Measurements from ENCODE around the gene NDUFS7.
A peak's percentile ranks its signal among the peaks of the same experiment; 100 is the strongest.
"Not testable (repeated sequence)": the region's sequence is repeated elsewhere in the genome, so short reads cannot be mapped to it uniquely, and the experiment has no call there.

NDUFS7 gene

DNA sequence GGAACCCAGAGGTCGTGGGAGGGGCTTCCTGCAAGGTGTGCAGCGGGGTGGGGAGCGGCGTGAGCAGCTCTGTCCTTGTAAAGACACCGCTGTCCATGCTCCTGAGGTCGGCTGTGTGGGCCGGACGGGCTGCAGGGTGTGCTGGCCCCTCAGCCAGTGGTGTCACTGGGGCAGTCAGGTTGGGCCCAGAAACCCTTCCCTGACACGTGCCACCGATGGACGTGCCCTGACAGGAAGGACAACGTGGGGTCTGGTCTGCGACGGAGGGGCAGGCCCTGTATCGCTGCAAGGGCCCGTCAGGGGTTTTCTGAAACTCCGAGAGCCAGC, 50.3 kb downstream of the NDUFS7 start:
- DNase-seq: no peak

DNA sequence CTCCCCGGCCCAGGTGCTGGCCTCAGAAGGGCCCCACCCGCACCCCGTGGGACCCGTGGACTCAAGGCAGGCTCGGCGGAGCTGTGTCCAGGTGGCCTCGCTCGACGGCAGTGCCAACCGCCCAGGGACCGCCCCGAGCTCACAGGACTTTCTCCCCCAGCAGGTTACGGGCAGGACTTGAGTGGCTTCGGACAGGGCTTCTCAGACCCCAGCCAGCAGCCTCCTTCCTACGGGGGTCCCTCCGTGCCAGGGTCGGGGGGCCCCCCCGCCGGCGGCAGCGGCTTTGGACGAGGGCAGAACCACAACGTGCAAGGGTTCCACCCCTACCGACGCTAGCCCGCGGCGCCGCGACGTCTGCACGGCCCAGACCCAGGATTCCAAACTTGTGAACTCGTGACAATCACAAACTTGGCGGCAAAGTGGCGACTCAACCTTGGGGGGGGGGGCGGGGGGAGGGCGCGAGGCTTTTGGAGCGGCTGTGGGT, 50.9 kb downstream of the NDUFS7 start:
- no peak for DNase-seq

DNA sequence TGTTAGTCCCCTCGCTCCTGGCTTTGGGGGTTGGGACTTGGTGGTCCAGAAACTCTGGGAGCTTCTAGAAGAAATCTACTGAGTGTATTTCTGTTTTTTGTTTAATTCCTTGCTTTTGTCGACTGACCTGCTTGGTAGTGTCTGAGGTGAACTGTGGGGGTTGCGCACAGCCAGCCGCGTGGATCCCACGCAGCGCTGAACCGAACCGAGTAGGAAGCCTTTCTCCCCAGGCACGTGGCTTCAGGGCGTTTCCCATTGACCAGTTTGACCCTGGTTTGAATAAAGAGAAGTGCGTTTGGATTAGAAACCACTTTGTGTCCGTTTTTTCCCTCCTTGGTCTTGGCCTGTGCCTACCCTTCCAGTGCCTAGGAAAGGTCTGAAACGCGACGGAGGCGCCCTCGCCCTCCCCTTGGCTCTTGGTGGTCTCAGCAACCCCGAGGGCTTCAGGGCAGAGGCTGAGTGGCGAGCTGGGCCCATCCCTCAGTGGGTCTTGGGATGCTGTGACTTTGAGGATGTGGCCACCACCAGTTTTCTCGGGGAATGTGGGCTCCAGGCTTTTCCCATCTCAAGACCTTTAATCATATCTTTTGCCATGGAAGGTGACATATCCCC, 51.8 kb downstream of the NDUFS7 start:
- no peak for DNase-seq

DNA sequence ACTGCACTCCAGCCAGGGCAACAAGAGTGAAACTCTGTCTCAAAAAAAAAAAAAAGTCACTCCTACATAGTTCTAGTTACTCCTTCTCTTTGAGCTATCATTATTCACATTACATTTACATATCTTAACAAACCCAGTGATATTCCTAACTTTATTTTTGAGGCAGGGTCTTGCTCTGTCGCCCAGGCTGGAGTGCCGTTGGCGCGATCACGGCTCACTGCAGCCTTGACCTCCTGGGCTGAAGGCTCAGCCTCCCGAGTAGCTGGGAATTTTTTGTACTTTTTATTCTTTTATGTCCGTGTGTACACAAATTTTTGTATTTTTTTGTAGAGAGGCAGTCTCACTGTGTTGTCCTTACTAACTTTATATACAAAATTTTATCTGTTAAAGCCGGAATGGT, 53.9 kb downstream of the NDUFS7 start:
- DNase-seq: no peak

DNA sequence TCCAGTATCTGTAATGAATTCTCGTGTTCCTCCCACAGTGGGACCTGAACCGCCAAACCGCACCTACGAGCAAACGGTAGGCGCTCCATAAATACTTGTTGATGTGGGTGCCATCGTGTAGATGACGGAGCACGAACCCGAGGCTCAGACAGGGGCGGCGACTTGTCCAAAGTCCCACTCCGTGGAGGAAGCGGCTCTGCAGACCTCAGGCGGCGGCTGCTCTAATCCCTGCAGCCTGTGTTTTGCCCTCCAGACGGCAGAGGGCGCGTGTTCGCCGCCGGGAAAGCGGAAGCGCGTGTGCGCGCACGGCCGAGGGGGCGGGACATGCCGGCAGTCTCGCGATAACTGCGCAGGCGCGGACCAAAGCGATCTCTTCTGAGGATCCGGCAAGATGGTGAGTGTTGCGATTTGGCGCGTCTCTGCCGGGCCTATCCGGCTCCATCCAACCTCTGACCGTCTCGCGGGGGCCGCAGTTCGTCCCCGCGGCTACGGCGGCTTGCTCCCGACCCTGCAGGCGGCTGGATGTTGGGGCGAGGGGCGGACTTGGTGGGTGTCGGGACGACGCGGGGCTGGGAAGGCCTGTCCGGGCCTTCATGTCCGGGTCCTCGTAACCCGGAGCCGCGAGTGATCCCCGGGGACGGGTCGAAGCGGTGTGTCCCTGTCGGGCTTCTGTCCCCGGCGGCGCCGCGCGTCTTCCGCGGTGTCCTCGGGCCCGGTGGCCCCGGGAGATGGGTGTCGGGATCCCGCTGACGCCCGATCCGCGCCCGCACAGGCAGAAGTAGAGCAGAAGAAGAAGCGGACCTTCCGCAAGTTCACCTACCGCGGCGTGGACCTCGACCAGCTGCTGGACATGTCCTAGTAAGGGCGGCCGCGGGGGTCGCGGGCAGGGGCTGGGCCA, 54.6 kb downstream of the NDUFS7 start, which contains the start of gene RPS15:
TSS of gene RPS15 (plus strand) at position 362 of the 898 bp plus-strand sequence. CDS start at position 392, 30 bp downstream.
- peak; percentile 97 for DNase-seq

DNA sequence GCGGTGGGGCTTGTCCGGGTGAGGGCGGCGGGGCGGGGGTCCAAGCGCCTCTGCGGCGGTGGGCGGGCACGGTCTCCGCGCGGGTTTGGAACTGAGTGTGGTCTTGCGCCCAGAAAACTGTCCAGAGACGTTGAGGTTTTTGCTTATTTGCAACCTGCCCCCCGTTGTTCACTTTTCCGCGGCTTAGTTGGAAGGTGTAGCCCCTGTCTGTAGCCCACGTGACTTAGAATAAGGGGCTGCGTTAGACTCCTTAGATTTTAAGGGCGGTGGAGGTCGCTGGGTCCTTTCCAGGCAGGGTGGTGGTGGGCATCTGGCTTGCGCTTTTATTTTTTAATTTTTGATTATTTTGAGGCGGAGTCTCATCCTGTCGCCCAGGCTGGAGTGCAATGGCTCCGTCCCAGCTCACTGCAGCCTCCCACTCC, 55.2 kb downstream of the NDUFS7 start:
- DNase-seq: no peak

DNA sequence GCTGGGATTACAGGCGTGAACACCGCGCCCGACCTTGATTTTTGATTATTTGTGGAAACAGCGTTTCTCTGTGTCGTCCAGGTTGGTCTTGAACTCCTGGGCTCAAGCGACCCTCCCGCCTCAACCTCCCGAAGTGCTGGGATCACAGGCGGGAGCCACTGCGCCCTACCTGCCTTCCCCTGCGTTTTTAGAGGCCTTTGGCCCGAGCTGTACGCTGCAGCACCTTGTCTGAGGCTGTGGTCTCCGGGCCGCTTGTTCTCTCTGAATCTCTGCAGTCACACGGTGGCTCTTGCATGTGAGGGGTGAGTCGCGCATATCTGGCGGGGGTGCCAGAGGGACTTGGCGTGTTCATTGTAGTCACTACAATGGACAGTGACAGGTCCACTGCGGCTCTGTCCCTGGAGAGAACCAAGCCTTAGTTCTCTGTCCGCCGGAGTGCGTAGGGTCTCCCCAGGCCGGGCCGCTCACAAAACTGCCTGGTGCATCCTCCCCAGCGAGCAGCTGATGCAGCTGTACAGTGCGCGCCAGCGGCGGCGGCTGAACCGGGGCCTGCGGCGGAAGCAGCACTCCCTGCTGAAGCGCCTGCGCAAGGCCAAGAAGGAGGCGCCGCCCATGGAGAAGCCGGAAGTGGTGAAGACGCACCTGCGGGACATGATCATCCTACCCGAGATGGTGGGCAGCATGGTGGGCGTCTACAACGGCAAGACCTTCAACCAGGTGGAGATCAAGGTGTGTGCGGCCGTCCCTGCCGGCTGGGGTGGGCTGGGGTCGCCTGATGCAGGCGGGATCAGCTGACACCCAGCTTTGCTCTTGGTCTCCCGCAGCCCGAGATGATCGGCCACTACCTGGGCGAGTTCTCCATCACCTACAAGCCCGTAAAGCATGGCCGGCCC, 56.1 kb downstream of the NDUFS7 start:
- not testable (repeated sequence) for DNase-seq

DNA sequence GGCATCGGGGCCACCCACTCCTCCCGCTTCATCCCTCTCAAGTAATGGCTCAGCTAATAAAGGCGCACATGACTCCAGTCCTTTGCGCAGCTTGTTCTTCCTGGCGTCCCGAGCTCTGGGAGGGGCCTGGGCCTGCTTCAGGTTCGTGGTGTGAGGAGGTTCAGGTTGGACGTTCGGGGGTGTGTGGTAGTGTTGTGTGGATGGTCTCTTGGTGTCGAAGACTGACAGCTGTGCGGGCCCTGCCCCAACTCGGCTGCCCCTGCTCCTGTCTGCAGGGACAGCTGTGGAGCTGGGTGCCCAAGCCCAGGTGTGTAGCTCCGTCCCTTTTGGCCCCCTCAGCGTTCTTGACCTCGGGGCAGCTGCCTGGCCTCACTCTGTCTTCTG, 56.7 kb downstream of the NDUFS7 start:
- DNase-seq: no peak

DNA sequence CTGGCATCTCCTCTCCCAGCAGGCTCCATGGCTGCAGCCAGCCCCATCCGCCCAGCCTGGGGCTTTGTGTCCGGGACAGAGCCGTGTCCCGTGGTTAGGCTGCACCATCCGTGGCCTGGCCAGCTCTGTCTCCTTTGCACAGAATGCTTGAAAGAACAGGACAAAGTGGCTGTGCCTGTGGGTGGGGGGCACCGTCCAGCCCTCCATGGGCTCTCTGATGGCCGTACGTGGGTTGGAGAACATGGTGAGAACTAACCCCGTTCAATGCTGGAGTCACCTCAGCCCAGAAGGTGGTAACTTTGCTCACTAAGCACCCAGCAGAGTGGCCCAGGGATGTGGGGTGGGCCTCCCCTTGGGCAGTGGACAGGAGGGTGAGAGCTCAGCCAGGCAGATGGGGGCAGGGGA, 57.3 kb downstream of the NDUFS7 start:
- DNase-seq: no peak

DNA sequence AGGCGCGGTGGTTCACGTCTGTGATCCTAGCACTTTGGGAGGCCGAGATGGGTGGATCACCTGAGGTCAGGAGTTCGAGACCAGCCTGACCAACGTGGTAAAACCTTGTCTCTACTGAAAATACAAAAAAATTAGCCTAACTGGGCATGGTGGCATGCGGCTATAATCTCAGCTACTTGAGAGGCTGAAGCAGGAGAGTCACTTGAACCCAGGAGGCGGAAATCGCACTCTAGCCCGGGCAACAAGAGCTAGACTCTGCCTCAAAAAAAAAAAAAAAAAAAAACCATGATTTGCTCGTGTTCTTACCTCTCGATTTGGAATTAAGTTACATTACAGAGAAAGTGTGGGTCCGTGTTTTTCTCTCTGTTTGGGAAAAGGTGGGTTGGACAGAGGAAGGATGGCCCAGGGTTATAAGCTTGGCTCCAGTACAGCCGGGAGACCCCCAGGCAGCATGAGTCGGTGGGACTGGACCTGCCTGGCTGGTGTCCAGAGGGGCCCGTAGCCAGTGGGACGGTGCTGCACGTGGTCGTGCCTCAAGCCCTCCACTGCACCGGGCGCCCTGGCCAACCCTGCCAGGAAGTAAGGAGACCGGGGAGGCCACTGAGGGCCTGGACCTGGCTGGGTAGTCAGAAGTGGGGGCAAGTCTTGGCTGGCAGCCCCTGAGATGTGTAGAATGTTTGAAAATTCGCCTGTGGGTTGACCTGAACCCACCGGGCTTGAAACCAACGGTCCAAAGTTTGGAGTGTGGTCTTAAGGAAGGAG, 58.2 kb downstream of the NDUFS7 start:
- DNase-seq: no peak
